SK-N-SH (cell line): ENCODE measurements around the gene TBC1D20. TPM values are rescaled to one million over a fixed set of nuclear protein-coding genes. Genes with fewer than 3 reads are reported as not detected.
"Not testable (repeated sequence)": the region's sequence is repeated elsewhere in the genome, so short reads cannot be mapped to it uniquely, and the experiment has no call there.

Experiments
- CTCF ChIA-PET: fragments of 300-600, 350-600 bp; formaldehyde crosslinking; extraction: SDS; loops from one replicate; lab custom pipeline; 2021; lab: Yijun Ruan, JAX
- POLR2A ChIA-PET: fragments of 350-600 bp; sonication (Branson Sonifier 250); formaldehyde crosslinking; extraction: SDS; loops from one replicate; lab custom pipeline; 2020; ENCODE audit warnings: antibody characterized with exemption, inconsistent platforms; lab: Yijun Ruan, JAX
- DNase-seq: peaks from one replicate; pipeline ENCODE4 v3.0.0; 2012
- H2AFZ ChIP-seq: fragments of 200-600 bp; sonication (generic); 2 replicates; pipeline ENCODE4 v1.8.1; 2016; ENCODE audit warnings: antibody characterized with exemption, mild to moderate bottlenecking, low read depth
- H3F3A ChIP-seq: fragments of 200-600 bp; sonication (generic); replicated peaks from 2 replicates; pipeline ENCODE3; 2016; ENCODE audit warnings: antibody characterized with exemption, mild to moderate bottlenecking; ENCODE audit not compliant: insufficient read depth
- H3K27ac ChIP-seq, 2 experiments: fragments of 200-500 bp in 1 of 2; fragments of 200-600 bp in 1 of 2; sonication (Bioruptor generic) in 1 of 2; sonication (generic), shearing (Covaris generic) in 1 of 2; 2 replicates each; pipeline versions ENCODE4 v1.5.1 to v1.6.1; 2014 to 2016; ENCODE audit warnings: low read depth in 2 of 2, inconsistent platforms in 1 of 2, low read length in 1 of 2, mild to moderate bottlenecking in 1 of 2, mixed read lengths in 1 of 2
- H3K27me3 ChIP-seq: fragments of 200-600 bp; sonication (generic), shearing (Covaris generic); 2 replicates; pipeline ENCODE4 v1.6.1; 2016; ENCODE audit warnings: mixed run types; ENCODE audit not compliant: insufficient read depth
- H3K36me3 ChIP-seq, 2 experiments: fragments of 200-500 bp in 1 of 2; fragments of 200-600 bp in 1 of 2; sonication (Bioruptor generic) in 1 of 2; sonication (generic) in 1 of 2; replicated peaks in 1 of 2; 2 replicates each; pipeline versions ENCODE3 to v1.5.1; 2014 to 2016; ENCODE audit warnings: low read length in 1 of 2, mild to moderate bottlenecking in 1 of 2; ENCODE audit not compliant: insufficient read depth in 2 of 2, control insufficient read depth in 1 of 2
- H3K4me1 ChIP-seq, 2 experiments: fragments of 200-500 bp in 1 of 2; fragments of 200-600 bp in 1 of 2; sonication (Bioruptor generic) in 1 of 2; sonication (generic), shearing (Covaris generic) in 1 of 2; 2 replicates each; pipeline versions ENCODE4 v1.5.1 to v1.6.1; 2014 to 2016; ENCODE audit warnings: low read depth in 1 of 2, low read length in 1 of 2, mixed run types in 1 of 2; ENCODE audit not compliant: insufficient read depth in 2 of 2, control insufficient read depth in 1 of 2
- H3K4me2 ChIP-seq: fragments of 200-600 bp; sonication (generic), shearing (Covaris generic); 2 replicates; pipeline ENCODE4 v1.6.1; 2017; ENCODE audit warnings: mixed run types
- H3K4me3 ChIP-seq, 2 experiments: fragments of 200-500 bp in 1 of 2; fragments of 200-600 bp in 1 of 2; sonication (Bioruptor generic) in 1 of 2; sonication (generic), shearing (Covaris generic) in 1 of 2; 2 replicates each; pipeline versions ENCODE4 v1.5.1 to v1.8.1; 2014 to 2016; ENCODE audit warnings: low read depth in 2 of 2, inconsistent platforms in 1 of 2, low read length in 1 of 2, mild to moderate bottlenecking in 1 of 2, mixed read lengths in 1 of 2, moderate library complexity in 1 of 2
- H3K79me2 ChIP-seq: fragments of 200-600 bp; sonication (generic); 2 replicates; pipeline ENCODE4 v1.8.1; 2017; ENCODE audit warnings: mild to moderate bottlenecking; ENCODE audit not compliant: insufficient read depth
- H3K9ac ChIP-seq: fragments of 200-600 bp; sonication (generic); 2 replicates; pipeline ENCODE4 v1.6.1; 2017; ENCODE audit warnings: mixed run types
- H3K9me2 ChIP-seq: fragments of 200-600 bp; sonication (generic); 2 replicates; pipeline ENCODE4 v1.6.1; 2017; ENCODE audit warnings: mixed run types
- H3K9me3 ChIP-seq: fragments of 200-600 bp; sonication (generic); 2 replicates; pipeline ENCODE4 v1.6.1; 2017; ENCODE audit warnings: mixed run types, mild to moderate bottlenecking, moderate library complexity
- H4K20me1 ChIP-seq: fragments of 200-600 bp; sonication (generic); 2 replicates; pipeline ENCODE4 v1.6.1; 2017; ENCODE audit warnings: mild to moderate bottlenecking, mixed run types; ENCODE audit not compliant: insufficient read depth
- ELF1 ChIP-seq: IDR thresholded peaks from 2 replicates; pipeline ENCODE4 v1.4.0; 2012
- EP300 ChIP-seq, 2 experiments: IDR thresholded peaks; 2 replicates each; pipeline versions ENCODE4 v1.4.0 to v1.6.1; 2012; ENCODE audit warnings: borderline replicate concordance in 1 of 2, low read depth in 1 of 2, low read length in 1 of 2
- FOXJ3 ChIP-seq: sonication (generic); formaldehyde crosslinking; IDR thresholded peaks from 2 replicates; pipeline ENCODE4 v1.5.1; 2020; ENCODE audit warnings: mild to moderate bottlenecking, missing genetic modification reagents
- GABPA ChIP-seq: IDR thresholded peaks from 2 replicates; pipeline ENCODE4 v1.4.0; 2012; ENCODE audit warnings: low read depth, mild to moderate bottlenecking
- IRF3 ChIP-seq: fragments of 150-350 bp; IDR thresholded peaks from 2 replicates; pipeline ENCODE4 v1.6.1; 2016; ENCODE audit warnings: mild to moderate bottlenecking, low read depth, low read length
- JUND ChIP-seq: IDR thresholded peaks from 2 replicates; pipeline ENCODE4 v1.4.0; 2012
- NRF1 ChIP-seq: IDR thresholded peaks from 2 replicates; pipeline ENCODE4 v1.6.1; 2012; ENCODE audit warnings: low read depth, mild to moderate bottlenecking, low read length
- RCOR1 ChIP-seq: fragments of 150-350 bp; IDR thresholded peaks from 2 replicates; pipeline ENCODE4 v1.6.1; 2017; ENCODE audit warnings: antibody characterized with exemption, low read length
- RFX5 ChIP-seq: IDR thresholded peaks from 2 replicates; pipeline ENCODE4 v1.6.1; 2012; ENCODE audit warnings: mild to moderate bottlenecking, improper control_type of control experiment, low read length
- SIN3A ChIP-seq: IDR thresholded peaks from 2 replicates; pipeline ENCODE4 v1.6.1; 2012; ENCODE audit warnings: low read depth, mild to moderate bottlenecking, low read length, moderate library complexity, borderline replicate concordance
- TEAD4 ChIP-seq: IDR thresholded peaks from 2 replicates; pipeline ENCODE4 v1.4.0; 2012; ENCODE audit warnings: mild to moderate bottlenecking, borderline replicate concordance; ENCODE audit not compliant: insufficient read depth
- WGBS: methylation state at CpG from one replicate; pipeline ENCODE4 v1.1.6; 2017; ENCODE audit warnings: low lambda C conversion rate; 5-methylcytosine and 5-hydroxymethylcytosine counted together
- polyA plus RNA-seq, 3 experiments: library from polyadenylated mRNA; depleted of rRNA; stranded (reverse); fragments of >200 nt; gene quantifications; 2 replicates each; pipeline ENCODE4 v1.2.3, GENCODE V29; 2012
- TF ChIP-seq, protein P1 (sequence below): IDR thresholded peaks from 2 replicates; pipeline ENCODE4 v1.4.0; 2012; ENCODE audit warnings: low read depth

Gene TBC1D20
- polyA plus RNA-seq, 1 of the 3 experiments (the other 2 are of a cell fraction), result 27.7 TPM

GRCh38 chr20:454951-455350 lies 7.4 kb downstream of the TBC1D20 start:
- 100% methylated on average over 3 of the region's 3 CpGs for WGBS
- H4K20me1 ChIP-seq, result peaks cover 62% of the 10 kb centered on the region
- H3K4me3 ChIP-seq, result no peak overlapping the region
- no peak overlapping the region for H3K27ac ChIP-seq
- H3K9ac ChIP-seq, result no peak overlapping the region
- ChIA-PET CTCF (no interaction called here), POLR2A (no interaction called here)
- H3K36me3 ChIP-seq, result peaks cover 0 to 14% of the 10 kb centered on the region in 2 experiments
- no peaks in the 10 kb centered on the region for H3K9me2 ChIP-seq
- no peak overlapping the region for H2AFZ ChIP-seq
- H3K4me2 ChIP-seq, result no peak overlapping the region
- H3F3A ChIP-seq, result no peaks in the 10 kb centered on the region
- TF ChIP-seq ELF1, result no peak
- no peak for TF ChIP-seq RFX5
- TF ChIP-seq NRF1, result no peak
- TF ChIP-seq TEAD4, result no peak
- TF ChIP-seq JUND, result no peak
- no peak for TF ChIP-seq FOXJ3 (CRISPR knock-in tag)
- no peak for TF ChIP-seq IRF3
- TF ChIP-seq GABPA, result no peak
- TF ChIP-seq, protein P1, sequence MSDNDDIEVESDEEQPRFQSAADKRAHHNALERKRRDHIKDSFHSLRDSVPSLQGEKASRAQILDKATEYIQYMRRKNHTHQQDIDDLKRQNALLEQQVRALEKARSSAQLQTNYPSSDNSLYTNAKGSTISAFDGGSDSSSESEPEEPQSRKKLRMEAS, result no peak
- TF ChIP-seq RCOR1, result no peak
- no peak for TF ChIP-seq EP300 (IDR thresholded peaks at IDR 0.05; ENCODE audit: borderline replicate concordance in 1 of 2, low read depth in 1 of 2, low read length in 1 of 2)
- TF ChIP-seq SIN3A, result no peak
- no peak for DNase-seq
- peaks cover 100% of the 10 kb centered on the region for H3K79me2 ChIP-seq
- no peaks in the 10 kb centered on the region for H3K27me3 ChIP-seq
- peaks cover under 1 to 3% of the 10 kb centered on the region in 2 experiments; a peak in 2 of 4 replicates for H3K4me1 ChIP-seq
- H3K9me3 ChIP-seq, result no peaks in the 10 kb centered on the region

DNA sequence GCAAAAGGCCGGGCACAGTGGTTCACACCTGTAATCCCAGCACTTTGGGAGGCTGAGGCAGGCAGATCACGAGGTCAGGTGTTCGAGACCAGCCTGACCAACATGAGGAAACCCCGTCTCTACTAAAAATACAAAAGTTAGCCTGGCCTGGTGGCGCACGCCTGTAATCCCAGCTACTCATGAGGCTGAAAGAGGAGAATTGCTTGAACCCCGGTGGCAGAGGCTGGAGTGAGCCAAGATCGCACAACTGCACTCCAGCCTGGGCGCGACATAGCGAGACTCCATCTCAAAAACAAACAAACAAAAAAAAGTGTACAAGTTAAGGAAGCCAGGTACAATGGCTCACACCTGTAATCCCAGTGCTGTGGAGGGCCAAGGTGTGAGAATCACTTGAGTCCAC lies 10.3 kb downstream of the TBC1D20 start:
- WGBS, result 88% methylated on average over 11 of the region's 11 CpGs
- H3K4me2 ChIP-seq, H3F3A ChIP-seq, H3K9ac ChIP-seq, DNase-seq, H3K4me3 ChIP-seq, POLR2A ChIA-PET, H2AFZ ChIP-seq, H3K27me3 ChIP-seq, H3K27ac ChIP-seq, H3K4me1 ChIP-seq, H3K9me2 ChIP-seq, H3K36me3 ChIP-seq, H3K9me3 ChIP-seq: not testable (repeated sequence)
- Histone ChIP-seq H3K79me2 (peaks cover 99% of the 10 kb centered on the region), H4K20me1 (peaks cover 40% of the 10 kb centered on the region)
- CTCF ChIA-PET, result interaction anchor here (1.0 kb wide), 1 partner anchor 20 kb away, joined by 5 read pairs; no protein-coding TSS in a partner anchor
